Astrocyte (in vitro differentiated cells and primary cell): ENCODE data around the gene SCTR.

ENCODE experiments used
- EZH2 ChIP-seq: IDR thresholded peaks from 2 replicates; pipeline ENCODE4 v1.6.1; 2012; ENCODE audit warnings: mild to moderate bottlenecking, low read length, inconsistent platforms; ENCODE audit not compliant: insufficient read depth
- TF ChIP-seq, protein P1 (sequence below): IDR thresholded peaks from 2 replicates; pipeline ENCODE4 v1.5.1; 2011; ENCODE audit warnings: low read depth, mild to moderate bottlenecking, inconsistent platforms, low read length, moderate library complexity; ENCODE audit not compliant: insufficient read depth

DNA sequence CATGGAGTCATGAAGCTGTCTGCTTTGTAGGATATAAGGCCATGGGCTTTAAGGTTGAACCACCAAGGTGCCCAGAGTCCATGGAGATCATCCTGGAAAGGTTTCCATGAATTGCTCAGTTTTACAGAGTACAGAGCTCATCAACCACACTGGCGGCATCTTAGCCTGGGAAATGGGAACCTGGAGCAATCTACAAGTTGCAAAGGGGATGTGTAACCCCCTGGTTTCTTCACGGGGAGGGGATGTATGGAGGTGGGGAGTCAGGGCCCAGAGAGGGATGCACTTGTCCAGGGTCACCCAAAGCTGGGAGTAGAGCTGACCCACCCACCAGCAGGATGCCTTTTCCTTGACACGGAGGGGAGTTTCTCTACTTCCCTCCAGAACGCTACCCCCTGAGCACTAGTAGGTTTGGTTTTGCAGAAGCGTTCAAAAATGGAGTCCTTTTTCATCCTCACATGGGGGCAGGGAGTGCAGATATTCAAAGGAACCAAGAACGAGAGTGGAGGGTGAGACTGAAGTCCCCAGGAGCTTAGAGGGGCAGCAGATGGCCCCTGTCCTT lies 85.5 kb downstream of the SCTR start:
- TF ChIP-seq, protein P1, sequence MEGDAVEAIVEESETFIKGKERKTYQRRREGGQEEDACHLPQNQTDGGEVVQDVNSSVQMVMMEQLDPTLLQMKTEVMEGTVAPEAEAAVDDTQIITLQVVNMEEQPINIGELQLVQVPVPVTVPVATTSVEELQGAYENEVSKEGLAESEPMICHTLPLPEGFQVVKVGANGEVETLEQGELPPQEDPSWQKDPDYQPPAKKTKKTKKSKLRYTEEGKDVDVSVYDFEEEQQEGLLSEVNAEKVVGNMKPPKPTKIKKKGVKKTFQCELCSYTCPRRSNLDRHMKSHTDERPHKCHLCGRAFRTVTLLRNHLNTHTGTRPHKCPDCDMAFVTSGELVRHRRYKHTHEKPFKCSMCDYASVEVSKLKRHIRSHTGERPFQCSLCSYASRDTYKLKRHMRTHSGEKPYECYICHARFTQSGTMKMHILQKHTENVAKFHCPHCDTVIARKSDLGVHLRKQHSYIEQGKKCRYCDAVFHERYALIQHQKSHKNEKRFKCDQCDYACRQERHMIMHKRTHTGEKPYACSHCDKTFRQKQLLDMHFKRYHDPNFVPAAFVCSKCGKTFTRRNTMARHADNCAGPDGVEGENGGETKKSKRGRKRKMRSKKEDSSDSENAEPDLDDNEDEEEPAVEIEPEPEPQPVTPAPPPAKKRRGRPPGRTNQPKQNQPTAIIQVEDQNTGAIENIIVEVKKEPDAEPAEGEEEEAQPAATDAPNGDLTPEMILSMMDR = no peak
- no peak for TF ChIP-seq EZH2
